Measurements from ENCODE around the gene TMEM222.

Gene TMEM222

GRCh38 chr1:27303509-27303908 lies 18.5 kb upstream of the TMEM222 start:
- no peak overlapping the region for H3K4me3 ChIP-seq (ENCODE audit: low read depth, low read length)
- no peak for TF ChIP-seq MYC (IDR thresholded peaks at IDR 0.05; ENCODE audit: low read depth, low read length)
- no peak for TF ChIP-seq MAX (IDR thresholded peaks at IDR 0.05; ENCODE audit: low read depth, low read length)
- TF ChIP-seq CTCF (IDR thresholded peaks at IDR 0.05; ENCODE audit: low read depth, low read length), result no peak
- TF ChIP-seq POLR2A (IDR thresholded peaks at IDR 0.05; ENCODE audit: extremely low read depth, insufficient read length), result no peak

GRCh38 chr1:27306071-27306470 lies 15.9 kb upstream of the TMEM222 start:
- TF ChIP-seq MYC (IDR thresholded peaks at IDR 0.05; ENCODE audit: low read depth, low read length), result no peak
- TF ChIP-seq CTCF (IDR thresholded peaks at IDR 0.05; ENCODE audit: low read depth, low read length), result no peak
- H3K4me3 ChIP-seq (ENCODE audit: low read depth, low read length), result no peak overlapping the region

More at GRCh38 chr1:27303509-27303908, 18.5 kb upstream of the TMEM222 start:
- no peak for DNase-seq (ENCODE audit: low read depth)

DNA sequence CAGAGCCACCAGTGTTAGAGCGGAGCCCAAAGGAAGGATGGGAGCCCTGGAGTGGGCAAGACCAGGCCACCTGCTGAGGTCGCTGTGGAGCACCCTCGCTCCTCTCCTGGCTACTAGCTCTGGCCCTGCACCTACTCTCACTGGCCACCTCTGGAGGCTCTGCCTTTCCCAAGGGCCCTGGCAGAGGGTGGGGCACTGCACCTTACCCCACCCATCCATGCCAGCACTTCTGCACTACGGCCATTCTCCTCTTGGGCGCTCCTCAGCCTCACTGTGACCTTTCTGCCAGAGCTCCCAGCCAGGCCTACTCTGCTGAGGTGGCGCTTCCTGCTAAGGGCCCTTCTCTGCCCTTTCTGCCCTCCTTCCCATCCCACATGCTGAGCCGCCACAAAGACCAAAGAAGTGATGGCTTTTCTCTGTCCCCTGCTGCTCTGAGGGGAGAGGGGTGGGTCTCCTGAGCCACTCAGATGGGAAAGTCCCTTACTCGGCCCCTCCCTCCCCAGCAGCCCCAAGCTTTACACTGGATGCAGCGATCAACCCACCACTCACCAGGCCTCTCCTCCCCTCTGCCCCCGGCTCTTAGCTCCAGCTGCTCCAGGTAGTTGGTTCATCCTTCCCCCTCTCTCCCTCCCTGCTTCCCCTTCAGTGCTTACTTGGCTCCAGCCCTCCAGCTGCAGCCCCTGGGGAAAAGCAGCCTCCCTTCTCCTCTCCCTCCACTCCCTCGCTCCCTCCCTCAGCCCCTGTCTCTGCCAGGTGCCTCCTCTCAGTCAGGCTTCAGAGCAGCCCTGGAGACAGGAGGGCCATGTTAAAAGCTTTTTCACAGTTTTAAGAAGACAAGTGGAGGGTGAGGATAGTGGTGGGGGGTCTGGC lies 14.8 kb upstream of the TMEM222 start:
- no peak overlapping the region for H3K4me3 ChIP-seq (ENCODE audit: low read depth, low read length)
- TF ChIP-seq CTCF (IDR thresholded peaks at IDR 0.05; ENCODE audit: low read depth, low read length) (no peak), MAX (IDR thresholded peaks at IDR 0.05; ENCODE audit: low read depth, low read length) (no peak), POLR2A (IDR thresholded peaks at IDR 0.05; ENCODE audit: extremely low read depth, insufficient read length) (no peak), MYC (IDR thresholded peaks at IDR 0.05; ENCODE audit: low read depth, low read length) (no peak)
- peak; percentile 39 for DNase-seq (ENCODE audit: low read depth)

More at GRCh38 chr1:27306071-27306470, 15.9 kb upstream of the TMEM222 start:
- DNase-seq (ENCODE audit: low read depth), result no peak

- DNase-seq (ENCODE audit: low read depth), result peak; percentile 55
- TF ChIP-seq MYC (IDR thresholded peaks at IDR 0.05; ENCODE audit: low read depth, low read length) (no peak), CTCF (IDR thresholded peaks at IDR 0.05; ENCODE audit: low read depth, low read length) (no peak), POLR2A (IDR thresholded peaks at IDR 0.05; ENCODE audit: extremely low read depth, insufficient read length) (no peak), MAX (IDR thresholded peaks at IDR 0.05; ENCODE audit: low read depth, low read length) (no peak)
- no peak overlapping the region for H3K4me3 ChIP-seq (ENCODE audit: low read depth, low read length)
Observed at GRCh38 chr1:27307874-27308598, 13.9 kb upstream of the TMEM222 start.

GRCh38 chr1:27314169-27314568 lies 7.8 kb upstream of the TMEM222 start:
- TF ChIP-seq CTCF (IDR thresholded peaks at IDR 0.05; ENCODE audit: low read depth, low read length) (no peak), POLR2A (IDR thresholded peaks at IDR 0.05; ENCODE audit: extremely low read depth, insufficient read length) (no peak), MYC (IDR thresholded peaks at IDR 0.05; ENCODE audit: low read depth, low read length) (no peak), MAX (IDR thresholded peaks at IDR 0.05; ENCODE audit: low read depth, low read length) (no peak)
- DNase-seq (ENCODE audit: low read depth), result no peak
- no peak overlapping the region for H3K4me3 ChIP-seq (ENCODE audit: low read depth, low read length)
